ENCODE measurements around the gene WLS. TPM values are rescaled to one million over a fixed set of nuclear protein-coding genes. Genes with fewer than 3 reads are reported as not detected.

Gene WLS
- total and polyA plus RNA-seq, 2 experiments from 2014 or later = 0.87 to 1.2 TPM

- no peak for TF ChIP-seq ZNF462 (CRISPR knock-in tag; IDR thresholded peaks at IDR 0.05)
These were observed 40.6 kb downstream of the WLS start (continued) for GRCh38 chr1:68191717-68192116.

- no peaks in the 10 kb centered on the region; the same call in 2 of the 3 replicates for H3K36me3 Mint-ChIP-seq (ENCODE audit: low read depth)
- no peaks in the 10 kb centered on the region for H4K20me1 ChIP-seq (replicated peaks; ENCODE audit: insufficient read depth)
- no peak overlapping the region for H2AFZ ChIP-seq
- no peaks in the 10 kb centered on the region for H3F3A ChIP-seq (replicated peaks; ENCODE audit: low read depth)
- H3K9me3 Mint-ChIP-seq = no peaks in the 10 kb centered on the region
- no peak overlapping the region for H3K4me3 Mint-ChIP-seq
- H3K27ac ChIP-seq (ENCODE audit: low read depth) = no peak overlapping the region
- peak overlapping the region; percentile 7; the same call in 1 of the 2 replicates for H3K27ac Mint-ChIP-seq
- no peak overlapping the region for H3K4me3 ChIP-seq
- no peak for DNase-seq (ENCODE audit: low spot score)
- no peaks in the 10 kb centered on the region for H3K4me1 ChIP-seq (ENCODE audit: insufficient read depth)
- H3K27me3 Mint-ChIP-seq (ENCODE audit: insufficient read depth, low read depth, poor library complexity) = no peaks in the 10 kb centered on the region
- no peak for ATAC-seq
- H3K4me2 ChIP-seq = no peak overlapping the region
- H3K36me3 ChIP-seq (ENCODE audit: insufficient read depth) = no peaks in the 10 kb centered on the region
- H3K9me2 ChIP-seq (ENCODE audit: insufficient read depth) = no peaks in the 10 kb centered on the region
- no peaks in the 10 kb centered on the region for H3K79me2 ChIP-seq (replicated peaks; ENCODE audit: insufficient read depth)
- H3K4me1 Mint-ChIP-seq = no peaks in the 10 kb centered on the region
- no peaks in the 10 kb centered on the region for H3K27me3 ChIP-seq (ENCODE audit: insufficient read depth)
- TF ChIP-seq REST (IDR thresholded peaks at IDR 0.05; ENCODE audit: unreplicated experiment) = no peak
- TF ChIP-seq ZNF114 (CRISPR knock-in tag; IDR thresholded peaks at IDR 0.05) = no peak
- no peak for TF ChIP-seq ZNF331 (CRISPR knock-in tag; IDR thresholded peaks at IDR 0.05; ENCODE audit: low read depth)
- TF ChIP-seq NANOG (IDR thresholded peaks at IDR 0.05; ENCODE audit: borderline replicate concordance) = no peak
- TF ChIP-seq EZH2 (IDR thresholded peaks at IDR 0.05; ENCODE audit: low read depth, unreplicated experiment) = no peak
- no peak for TF ChIP-seq POLR2AphosphoS5 (IDR thresholded peaks at IDR 0.05; ENCODE audit: low read depth)
- no peak for TF ChIP-seq STAT1 (IDR thresholded peaks at IDR 0.05; ENCODE audit: unreplicated experiment)
These were observed 43.5 kb downstream of the WLS start for GRCh38 chr1:68188644-68189340.
